ENCODE measurements around the gene BCAR1.
"Not testable (repeated sequence)": the region's sequence is repeated elsewhere in the genome, so short reads cannot be mapped to it uniquely, and the experiment has no call there.

The BCAR1 gene

DNA sequence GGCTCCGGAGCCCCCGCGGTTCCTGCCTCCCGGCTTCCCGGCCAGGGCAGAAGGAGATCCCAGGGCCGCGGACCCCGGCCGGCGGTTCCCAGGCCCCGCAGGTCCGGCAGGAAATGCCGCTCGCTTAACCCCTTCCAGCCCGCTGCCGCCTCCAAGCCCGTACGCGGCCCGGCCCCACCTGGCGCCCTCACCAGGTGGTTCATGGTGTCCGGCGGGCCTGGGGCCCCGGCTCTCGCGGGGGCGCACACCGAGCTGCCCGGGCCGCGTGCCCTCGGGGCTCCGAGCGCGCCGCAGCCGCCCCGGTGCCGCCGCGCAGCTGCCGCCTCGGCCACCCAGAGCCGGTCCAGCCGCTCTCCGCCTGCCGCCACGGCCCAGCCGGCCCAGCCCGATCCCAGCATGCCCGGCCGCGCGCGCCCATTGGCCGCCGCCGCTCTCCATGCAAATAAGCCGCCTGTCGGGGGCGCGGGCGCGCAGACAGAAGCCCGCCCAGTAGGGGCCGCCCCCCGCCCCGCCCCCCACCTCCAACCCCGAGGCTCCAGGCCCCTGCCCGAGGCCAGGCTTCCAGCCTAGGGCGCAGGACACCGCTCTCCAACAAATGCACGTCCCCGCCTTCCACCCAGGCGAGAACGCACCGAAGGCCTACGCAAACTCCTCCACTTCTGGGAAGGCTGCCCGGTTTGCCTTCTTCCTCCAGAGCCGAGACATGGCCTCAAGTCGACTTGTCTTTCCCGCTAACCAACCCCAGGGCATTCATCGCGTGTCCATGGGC is at the start of gene BCAR1:
BCAR1 (minus strand) TSS at position 345 of the 769 bp plus-strand sequence; CDS start at position 203, 142 bp downstream.
- DNase-seq = peak; percentile 93
- in situ Hi-C loops (cut with HindIII; ENCODE audit: low pct_ligation_motif_present, low pct_unique_long_range_greater_than_20kb, low sequenced_read_pairs) = no loop called here

DNA sequence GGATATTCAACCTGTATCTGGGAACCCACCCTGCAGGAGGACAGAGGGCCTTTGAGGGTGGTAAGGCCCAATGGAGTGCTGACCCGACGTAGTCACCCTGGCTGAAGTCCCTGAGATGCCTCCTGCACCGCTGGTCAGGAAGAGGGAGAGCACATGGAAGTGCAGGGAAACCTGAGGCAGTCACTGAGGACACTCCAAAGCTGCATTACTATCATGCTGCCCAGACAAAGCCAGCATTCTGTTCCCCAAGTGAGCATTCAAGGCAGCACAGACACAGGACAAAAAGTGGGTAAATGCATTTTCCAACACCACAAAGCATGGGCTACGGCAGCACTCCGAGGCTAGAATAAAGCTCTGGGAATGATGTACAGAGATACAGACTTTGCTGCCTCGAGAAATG is 46.8 kb upstream of the BCAR1 start:
- in situ Hi-C loops (cut with HindIII; ENCODE audit: low pct_ligation_motif_present, low pct_unique_long_range_greater_than_20kb, low sequenced_read_pairs) = no loop called here
- DNase-seq = no peak

DNA sequence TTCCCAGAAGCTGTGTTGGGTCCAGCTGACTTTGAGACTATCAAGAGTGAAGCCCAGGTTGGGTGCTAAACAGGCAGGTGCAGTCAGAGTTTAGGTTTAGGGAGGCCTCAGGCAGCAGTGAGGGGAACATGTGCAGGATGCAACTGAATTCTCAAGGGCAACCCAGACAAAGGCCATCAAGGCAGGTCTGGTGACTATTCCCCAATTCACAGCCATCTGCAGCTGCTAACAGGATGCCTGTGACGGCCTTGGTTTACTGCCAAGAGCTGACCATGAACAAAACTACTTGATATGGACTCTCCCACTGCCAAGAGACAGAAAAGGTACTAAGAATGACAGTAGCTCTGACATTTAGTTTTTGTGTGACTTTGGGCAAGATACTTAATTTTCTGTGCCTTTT is 45.2 kb upstream of the BCAR1 start:
- DNase-seq = no peak
- in situ Hi-C loops (cut with HindIII; ENCODE audit: low pct_ligation_motif_present, low pct_unique_long_range_greater_than_20kb, low sequenced_read_pairs) = no loop called here

DNA sequence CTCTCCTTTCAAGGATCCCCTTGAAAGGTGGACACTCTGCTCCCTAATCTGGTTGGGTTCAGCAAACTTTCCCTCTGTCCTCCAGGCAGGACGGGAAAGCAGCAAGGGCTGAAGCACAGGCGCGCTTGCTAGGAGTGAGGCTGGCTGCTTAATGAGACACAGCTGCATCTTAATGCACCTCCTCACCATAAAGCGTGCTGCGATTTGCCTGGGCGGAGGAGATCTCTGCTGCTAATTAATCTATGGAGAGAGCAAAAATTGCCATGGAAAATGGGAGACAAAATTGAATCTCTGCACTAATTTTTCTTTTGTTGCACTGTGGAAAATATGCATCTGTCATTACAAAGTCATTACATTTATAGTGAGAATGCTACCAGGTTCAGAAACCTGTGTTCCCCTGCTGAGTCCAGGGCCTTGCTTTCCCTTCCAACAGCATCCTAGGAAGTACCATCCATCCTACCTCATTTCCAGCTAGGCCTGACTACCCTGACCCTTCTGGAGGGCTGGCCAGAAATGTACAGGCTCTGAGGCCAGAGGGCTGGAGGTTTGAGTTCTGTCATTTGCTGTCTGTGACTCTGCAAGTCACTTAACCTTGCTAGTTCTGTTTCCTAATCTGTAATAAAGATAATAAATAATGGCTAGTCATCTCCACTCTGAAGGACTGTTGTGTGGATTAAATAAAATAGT is 43.5 kb upstream of the BCAR1 start:
- DNase-seq = no peak
- in situ Hi-C loops (cut with HindIII; ENCODE audit: low pct_ligation_motif_present, low pct_unique_long_range_greater_than_20kb, low sequenced_read_pairs) = no loop called here

GRCh38 chr16:75293772-75294171 is 42.3 kb upstream of the BCAR1 start:
- in situ Hi-C loops (cut with HindIII; ENCODE audit: low pct_ligation_motif_present, low pct_unique_long_range_greater_than_20kb, low sequenced_read_pairs) = no loop called here
- no peak for DNase-seq

DNA sequence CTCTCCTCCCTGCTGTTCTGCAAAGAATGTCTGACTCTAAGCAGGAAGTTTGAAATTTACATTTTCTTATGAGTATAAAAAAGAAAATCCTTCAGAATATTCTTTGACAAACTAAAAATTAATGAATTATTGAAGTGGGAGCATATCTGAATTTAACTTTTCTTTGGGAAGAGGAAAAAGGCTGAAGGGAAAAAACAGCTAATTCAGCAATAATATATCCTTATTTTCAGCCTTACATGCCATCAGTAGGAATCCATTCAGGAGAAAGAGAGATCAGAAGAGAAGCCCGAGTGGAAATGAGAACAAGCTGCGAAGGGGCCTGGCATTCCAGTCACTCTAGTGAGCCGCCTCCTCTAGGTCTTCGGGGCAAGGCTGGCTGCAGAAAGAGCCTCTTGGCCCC is 41.7 kb upstream of the BCAR1 start:
- DNase-seq = no peak
- in situ Hi-C loops (cut with HindIII; ENCODE audit: low pct_ligation_motif_present, low pct_unique_long_range_greater_than_20kb, low sequenced_read_pairs) = no loop called here

DNA sequence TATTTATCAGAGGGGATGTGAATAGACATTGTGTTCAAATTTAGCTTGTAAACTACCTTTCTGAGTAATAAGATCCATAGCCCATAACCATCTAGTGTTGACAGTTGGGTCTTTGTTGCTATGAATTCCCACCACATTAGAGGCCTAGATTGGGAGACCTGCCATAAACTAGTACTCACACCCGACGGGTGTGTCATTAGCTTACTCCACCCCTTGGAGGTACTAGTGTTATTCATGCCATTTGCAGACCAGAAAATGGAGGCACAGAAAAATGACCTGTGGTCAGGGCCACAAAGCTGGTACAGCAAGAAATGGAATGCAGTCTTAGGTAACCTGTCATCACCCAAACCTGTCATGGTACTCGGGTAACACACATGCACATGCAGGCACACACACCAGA is 41.3 kb upstream of the BCAR1 start:
- in situ Hi-C loops (cut with HindIII; ENCODE audit: low pct_ligation_motif_present, low pct_unique_long_range_greater_than_20kb, low sequenced_read_pairs) = no loop called here
- no peak for DNase-seq

GRCh38 chr16:75289189-75289588 is 37.8 kb upstream of the BCAR1 start:
- peak; percentile 20 for DNase-seq
- in situ Hi-C loops (cut with HindIII; ENCODE audit: low pct_ligation_motif_present, low pct_unique_long_range_greater_than_20kb, low sequenced_read_pairs) = no loop called here

- in situ Hi-C loops (cut with HindIII; ENCODE audit: low pct_ligation_motif_present, low pct_unique_long_range_greater_than_20kb, low sequenced_read_pairs) = no loop called here
- DNase-seq = no peak
These were observed 37.2 kb upstream of the BCAR1 start for GRCh38 chr16:75288596-75289120.

DNA sequence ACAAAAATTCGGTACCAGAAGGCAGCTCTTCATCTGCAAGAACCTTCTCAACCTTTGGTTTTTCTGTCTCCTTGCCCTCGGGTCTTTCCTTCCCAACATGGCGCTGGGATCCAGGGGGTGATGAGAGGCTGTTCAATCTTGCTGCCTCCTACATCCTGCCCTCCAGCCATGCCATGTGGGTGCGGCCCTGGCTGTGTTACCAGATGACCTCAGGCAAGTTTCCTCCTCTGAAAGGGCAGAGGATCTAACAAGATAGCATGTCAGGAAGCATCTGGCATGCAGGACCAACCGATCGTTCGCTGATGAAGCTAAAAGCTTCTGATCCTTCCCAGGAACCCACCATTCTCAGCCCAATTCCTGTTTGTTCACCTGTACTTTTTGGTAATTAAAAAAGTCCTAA is 36.8 kb upstream of the BCAR1 start:
- in situ Hi-C loops (cut with HindIII; ENCODE audit: low pct_ligation_motif_present, low pct_unique_long_range_greater_than_20kb, low sequenced_read_pairs) = no loop called here
- no peak for DNase-seq

DNA sequence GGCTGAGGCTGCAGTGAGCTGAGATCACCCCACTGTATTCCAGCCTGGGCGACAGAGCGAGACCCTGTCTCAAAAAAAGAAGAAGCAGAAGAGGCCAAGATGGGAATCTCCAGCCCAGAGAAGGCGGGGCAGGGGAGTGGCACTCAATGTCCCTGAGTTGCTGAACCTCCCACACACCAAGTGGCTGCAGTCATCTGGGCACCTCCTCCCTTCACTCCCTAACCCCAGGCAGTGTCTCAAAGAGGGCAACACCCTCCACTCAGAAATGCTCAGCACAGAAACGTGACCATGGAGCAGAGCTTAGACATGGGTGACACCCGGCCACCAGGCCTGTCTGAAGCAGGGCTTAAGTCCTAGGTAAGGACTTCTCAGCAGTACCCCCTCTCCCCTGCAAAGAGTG is 36.3 kb upstream of the BCAR1 start:
- in situ Hi-C loops (cut with HindIII; ENCODE audit: low pct_ligation_motif_present, low pct_unique_long_range_greater_than_20kb, low sequenced_read_pairs) = no loop called here
- no peak for DNase-seq

DNA sequence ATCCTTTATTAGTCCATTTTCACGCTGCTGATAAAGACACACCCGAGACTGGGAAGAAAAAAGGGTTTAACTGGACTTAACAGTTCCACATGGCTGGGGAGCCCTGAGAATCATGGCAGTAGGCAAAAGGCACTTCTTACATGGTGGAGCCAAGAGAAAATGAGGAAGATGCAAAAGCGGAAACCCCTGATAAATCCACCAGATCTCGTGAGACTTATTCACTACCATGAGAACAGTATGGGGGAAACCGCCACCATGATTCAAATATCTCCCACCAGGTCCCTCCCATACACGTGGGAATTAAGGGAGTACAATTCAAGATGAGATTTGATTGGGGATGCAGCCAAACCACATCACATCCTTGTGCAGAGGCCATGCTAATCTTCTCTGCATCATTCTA is 35.0 kb upstream of the BCAR1 start:
- in situ Hi-C loops (cut with HindIII; ENCODE audit: low pct_ligation_motif_present, low pct_unique_long_range_greater_than_20kb, low sequenced_read_pairs) = no loop called here
- no peak for DNase-seq

GRCh38 chr16:75282466-75283281 is 31.2 kb upstream of the BCAR1 start:
- in situ Hi-C loops (cut with HindIII; ENCODE audit: low pct_ligation_motif_present, low pct_unique_long_range_greater_than_20kb, low sequenced_read_pairs) = no loop called here
- no peak for DNase-seq

- no peak for DNase-seq
- in situ Hi-C loops (cut with HindIII; ENCODE audit: low pct_ligation_motif_present, low pct_unique_long_range_greater_than_20kb, low sequenced_read_pairs) = no loop called here
These were observed 30.4 kb upstream of the BCAR1 start for GRCh38 chr16:75281826-75282225.

DNA sequence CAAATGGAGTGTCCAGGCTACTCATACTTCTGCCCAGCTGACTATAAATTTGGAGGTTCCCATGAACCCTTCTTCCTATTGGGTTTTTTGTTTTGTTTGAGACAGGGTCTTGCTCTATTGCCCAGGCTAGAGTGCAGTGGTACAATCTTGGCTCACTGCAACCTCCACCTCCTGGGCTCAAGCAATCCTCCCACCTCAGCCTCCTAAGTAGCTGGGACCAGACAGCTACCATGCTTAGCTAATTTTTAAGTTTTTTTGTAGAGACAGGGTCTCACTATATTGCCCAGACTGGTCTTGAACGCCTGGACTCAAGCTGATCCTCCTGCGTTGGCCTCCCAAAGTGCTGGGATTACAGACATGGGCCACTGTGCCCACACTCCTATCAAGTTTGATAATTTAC is 29.6 kb upstream of the BCAR1 start:
- in situ Hi-C loops (cut with HindIII; ENCODE audit: low pct_ligation_motif_present, low pct_unique_long_range_greater_than_20kb, low sequenced_read_pairs); DNase-seq: not testable (repeated sequence)

GRCh38 chr16:75280331-75280804 is 28.9 kb upstream of the BCAR1 start:
- in situ Hi-C loops (cut with HindIII; ENCODE audit: low pct_ligation_motif_present, low pct_unique_long_range_greater_than_20kb, low sequenced_read_pairs) = no loop called here
- DNase-seq = no peak

- in situ Hi-C loops (cut with HindIII; ENCODE audit: low pct_ligation_motif_present, low pct_unique_long_range_greater_than_20kb, low sequenced_read_pairs) = no loop called here
- no peak for DNase-seq
These were observed 27.9 kb upstream of the BCAR1 start for GRCh38 chr16:75279305-75279704.

DNA sequence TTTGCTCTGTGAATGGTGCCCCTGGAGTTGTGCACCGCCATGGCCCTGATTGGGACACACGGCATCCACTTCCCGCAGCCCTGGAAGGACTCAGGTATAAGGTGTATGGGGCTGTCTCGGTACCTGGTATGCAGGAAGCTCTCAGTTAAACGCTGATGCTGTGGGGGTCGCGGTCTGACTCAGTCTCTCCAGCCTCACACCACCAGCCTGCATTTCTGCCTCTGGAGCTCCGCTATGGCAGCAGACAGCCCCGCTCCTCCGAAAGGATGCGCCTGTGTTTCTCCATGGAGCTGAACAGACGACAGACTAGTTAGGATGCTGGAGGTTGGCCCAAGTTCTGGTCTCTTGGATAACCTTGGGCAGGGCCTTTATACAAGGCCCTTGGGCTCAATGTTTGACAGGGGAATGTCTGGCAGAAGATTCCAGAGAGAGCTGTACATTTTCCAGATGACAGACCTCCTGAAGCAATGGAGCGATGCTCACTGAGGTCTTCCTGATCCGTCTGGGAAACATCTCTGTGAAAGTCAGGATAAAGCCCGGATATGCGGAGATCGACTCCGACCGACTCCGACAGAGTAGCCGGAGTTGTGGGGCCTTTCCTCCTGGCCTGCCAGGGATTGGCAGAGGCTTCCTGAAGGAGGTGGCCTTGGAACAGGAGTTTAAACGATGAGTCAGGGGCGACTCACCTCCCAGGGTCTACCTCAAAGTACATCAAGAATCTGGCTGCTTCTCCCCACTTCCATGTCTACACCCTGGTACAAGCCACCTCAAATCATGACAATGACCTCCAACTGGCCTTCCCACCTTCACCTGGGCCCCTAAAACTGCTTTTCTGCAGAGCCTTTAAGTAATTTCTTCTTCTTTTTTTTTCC is 21.9 kb upstream of the BCAR1 start:
- DNase-seq = peak; percentile 52
- in situ Hi-C loops (cut with HindIII; ENCODE audit: low pct_ligation_motif_present, low pct_unique_long_range_greater_than_20kb, low sequenced_read_pairs) = no loop called here
